Stimulated activated CD4-positive, alpha-beta T cell treated with anti-CD3 and anti-CD28 coated beads, Interleukin-15, amount 100 ng/mL, for 24 hours (primary cell): ENCODE results near the gene CHFR.
"Not testable (repeated sequence)": the region's sequence is repeated elsewhere in the genome, so short reads cannot be mapped to it uniquely, and the experiment has no call there.

Experiments
- DNase-seq: peaks from one replicate; pipeline ENCODE4 v3.0.0-alpha.2; 2020

Gene CHFR, protein sequence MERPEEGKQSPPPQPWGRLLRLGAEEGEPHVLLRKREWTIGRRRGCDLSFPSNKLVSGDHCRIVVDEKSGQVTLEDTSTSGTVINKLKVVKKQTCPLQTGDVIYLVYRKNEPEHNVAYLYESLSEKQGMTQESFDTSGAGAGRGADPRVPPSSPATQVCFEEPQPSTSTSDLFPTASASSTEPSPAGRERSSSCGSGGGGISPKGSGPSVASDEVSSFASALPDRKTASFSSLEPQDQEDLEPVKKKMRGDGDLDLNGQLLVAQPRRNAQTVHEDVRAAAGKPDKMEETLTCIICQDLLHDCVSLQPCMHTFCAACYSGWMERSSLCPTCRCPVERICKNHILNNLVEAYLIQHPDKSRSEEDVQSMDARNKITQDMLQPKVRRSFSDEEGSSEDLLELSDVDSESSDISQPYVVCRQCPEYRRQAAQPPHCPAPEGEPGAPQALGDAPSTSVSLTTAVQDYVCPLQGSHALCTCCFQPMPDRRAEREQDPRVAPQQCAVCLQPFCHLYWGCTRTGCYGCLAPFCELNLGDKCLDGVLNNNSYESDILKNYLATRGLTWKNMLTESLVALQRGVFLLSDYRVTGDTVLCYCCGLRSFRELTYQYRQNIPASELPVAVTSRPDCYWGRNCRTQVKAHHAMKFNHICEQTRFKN

DNA sequence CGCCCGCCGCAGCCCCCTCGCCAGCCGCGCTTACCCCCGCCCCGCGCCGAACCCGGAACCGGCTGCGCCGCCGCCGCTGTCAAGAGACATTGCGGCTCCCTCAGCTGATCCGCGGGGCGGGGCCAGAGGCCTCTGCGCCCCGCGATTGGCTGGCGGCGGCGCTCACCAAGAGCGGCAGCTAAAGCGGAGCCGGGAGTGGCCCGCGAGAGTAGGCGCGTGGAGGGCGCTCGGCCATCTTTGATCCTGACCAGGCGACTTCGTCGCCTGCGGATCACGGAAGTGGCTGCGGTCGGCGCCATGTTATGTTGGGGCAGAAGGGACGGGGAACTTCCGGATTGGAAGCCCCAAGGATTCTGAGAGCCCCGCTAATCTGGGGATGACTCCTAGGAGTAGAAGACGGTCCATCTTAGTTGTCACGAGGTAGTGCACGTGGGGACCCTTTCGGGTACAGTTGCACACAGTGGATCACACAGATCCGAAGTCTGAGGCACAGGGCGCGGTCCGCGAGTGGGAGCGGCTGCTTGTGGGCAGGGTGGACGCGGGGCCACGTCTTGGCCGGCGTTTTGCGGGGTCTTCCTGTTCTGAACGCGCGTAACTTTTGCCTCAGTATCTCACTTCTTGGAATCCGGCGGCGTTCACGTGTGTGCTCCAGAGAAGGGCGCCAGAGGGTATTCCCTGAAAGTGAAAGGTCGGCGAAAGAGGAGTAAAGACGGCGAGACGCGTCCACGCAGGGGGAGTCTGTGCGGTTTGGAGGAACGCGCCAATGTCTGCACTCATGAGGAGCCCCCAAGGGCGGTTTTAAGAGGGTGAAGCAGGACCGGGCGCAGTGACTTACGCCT, at the start of gene CHFR:
Gene CHFR (minus strand): TSS at position 93 of the 839 bp plus-strand sequence. CDS start 277 bp downstream, outside the sequence.
- peak; percentile 96 for DNase-seq

DNA sequence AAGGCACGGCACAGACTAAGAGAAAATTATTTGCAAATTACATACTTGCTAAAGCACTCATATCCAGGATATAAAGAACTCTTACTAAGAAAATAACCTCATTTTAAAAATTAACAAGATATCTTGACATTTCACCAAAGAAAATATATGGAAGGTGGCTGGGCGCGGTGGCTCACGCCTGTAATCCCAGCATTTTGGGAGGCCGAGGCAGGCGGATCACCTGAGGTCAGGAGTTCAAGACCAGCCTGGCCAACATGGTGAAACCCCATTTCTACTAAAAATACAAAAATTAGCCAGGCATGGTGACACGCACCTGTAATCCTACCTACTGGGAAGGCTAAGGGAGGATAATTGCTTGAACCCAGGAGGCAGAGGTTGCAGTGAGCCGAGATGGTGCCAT, 49.5 kb upstream of the CHFR start:
- DNase-seq = not testable (repeated sequence)

DNA sequence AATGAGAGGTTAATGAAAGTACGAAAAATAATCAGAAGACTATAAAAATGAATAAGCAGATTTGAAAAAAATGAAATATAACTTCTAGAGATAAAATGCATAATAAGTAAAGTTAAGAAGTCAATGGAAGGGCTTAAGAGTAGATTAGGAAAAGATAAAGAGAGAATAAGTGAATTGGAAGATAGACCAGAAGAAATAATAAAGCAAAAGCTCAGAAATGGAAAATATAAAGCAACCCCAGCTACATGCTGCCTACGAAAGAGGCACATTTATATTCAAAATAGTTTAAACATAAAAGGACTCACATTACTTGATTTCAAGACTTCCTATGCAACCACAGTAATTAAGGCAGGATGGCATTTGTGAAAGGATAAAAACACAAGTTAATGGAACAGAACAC, 48.8 kb upstream of the CHFR start:
- DNase-seq = no peak

DNA sequence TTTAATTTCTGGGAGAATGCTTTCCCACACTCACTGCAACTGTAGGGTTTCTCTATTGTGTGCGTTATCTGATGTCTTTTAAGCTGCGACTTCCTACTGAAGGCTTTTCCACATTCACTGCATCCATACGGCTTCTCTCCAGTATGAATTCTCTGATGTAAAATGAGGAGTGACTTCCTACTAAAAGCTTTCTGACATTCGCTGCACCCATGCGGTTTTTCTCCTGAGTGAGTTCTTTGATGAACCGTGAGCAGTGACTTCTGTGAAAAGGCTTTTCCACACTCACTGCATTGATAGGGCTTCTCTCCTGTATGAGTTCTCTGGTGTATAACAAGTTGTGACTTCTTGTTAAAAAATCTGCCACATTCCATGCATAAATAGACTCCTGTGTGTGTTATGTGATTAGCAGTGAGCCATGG, 39.0 kb upstream of the CHFR start:
- no peak for DNase-seq

DNA sequence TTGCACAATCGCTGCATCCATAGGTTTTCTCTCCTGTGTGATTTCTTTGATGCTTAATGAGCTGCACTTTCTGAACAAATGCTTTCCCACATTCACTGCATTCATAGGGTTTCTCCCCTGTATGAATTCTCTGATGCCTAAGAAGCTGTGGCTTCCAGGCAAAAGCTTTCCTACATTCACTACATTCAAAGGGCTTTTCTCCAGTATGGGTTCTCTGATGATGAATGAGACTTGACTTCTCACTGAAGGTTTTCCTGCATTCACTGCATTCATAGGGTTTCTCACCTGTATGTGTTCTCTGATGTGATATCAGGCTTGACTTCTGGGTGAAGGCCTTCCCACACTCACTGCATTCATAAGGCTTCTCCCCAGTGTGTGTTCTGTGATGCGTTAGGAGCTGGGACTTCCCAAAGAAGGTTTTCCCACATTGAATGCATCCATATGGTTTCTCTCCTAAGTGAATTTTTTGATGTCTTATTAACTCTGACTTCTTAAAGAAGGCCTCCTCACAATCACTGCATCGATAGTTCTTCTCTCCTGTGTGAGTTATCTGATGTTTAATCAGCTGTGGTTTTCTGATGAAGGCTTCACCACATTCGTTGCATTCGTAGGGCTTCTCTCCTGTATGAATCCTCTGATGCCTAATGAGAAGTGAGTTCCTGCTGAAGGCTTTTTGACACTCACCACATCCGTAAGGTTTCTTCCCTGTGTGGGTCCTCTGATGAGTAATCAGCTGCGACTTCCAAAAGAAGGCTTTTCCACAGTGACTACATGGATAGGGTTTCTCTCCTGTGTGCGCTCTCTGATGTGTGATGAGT, 38.4 kb upstream of the CHFR start:
- DNase-seq = no peak

DNA sequence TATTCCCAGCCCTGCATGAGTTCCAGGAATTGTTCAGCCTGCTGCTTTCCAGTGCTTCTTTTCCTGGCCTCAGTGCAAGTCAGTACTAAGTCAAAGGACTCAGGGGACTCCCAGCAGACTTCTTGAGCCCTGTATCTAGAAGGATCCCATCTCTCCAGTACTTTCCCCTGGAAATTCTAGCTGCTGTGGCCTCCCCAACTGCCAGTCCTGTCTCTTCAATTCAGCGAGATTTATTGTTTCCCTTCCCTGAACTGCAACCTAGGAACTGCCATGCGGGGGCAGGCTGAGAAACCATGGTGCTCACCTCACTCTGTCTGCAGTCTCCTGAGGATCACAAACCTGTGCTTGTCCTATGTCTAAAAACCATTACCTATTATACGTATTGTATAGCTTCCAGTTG, 37.0 kb upstream of the CHFR start:
- no peak for DNase-seq

DNA sequence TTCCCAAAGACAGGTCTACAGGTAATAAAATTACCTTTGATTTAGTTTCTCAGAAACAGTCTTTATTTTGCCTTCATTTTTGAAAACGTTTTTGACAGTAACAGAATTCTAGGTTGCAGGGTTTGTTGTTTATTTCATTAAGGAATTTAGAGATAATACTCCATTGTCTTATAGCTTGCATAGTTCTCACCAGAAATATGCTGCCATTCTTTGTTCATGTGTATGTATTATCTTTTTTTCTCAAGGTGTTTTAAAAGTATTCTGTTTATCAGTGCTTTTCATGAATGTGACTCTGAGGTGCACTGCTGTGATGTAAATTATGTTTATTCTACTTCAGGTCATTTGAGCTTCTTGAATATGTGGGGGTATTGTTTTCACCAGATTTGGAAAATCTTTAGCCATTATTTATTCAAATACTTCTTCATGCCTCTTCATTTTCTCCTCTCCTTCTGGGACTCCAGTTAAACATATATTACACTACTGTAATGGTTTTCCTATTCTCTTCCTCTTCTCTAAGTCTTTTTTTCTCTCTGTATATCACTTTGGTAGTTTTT, 36.0 kb upstream of the CHFR start:
- DNase-seq = no peak

DNA sequence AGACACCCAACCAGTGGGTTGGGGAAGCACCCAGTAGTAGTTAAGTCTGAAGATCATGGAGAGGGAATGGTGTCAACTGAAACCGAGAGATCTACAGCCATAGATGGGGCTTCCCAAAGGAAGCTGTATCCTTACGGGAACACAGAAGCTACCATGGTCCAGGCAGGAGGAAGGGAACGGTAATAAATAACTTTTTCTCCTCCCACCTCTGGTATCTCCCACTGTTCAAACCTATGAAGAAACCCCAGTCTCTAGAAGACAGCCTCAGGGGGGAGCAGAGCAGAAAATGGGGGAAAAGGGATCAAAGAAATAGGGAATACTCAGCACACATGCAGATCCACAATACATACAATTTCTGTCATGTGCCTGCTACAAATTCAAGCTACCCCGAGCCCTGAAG, 35.3 kb upstream of the CHFR start:
- DNase-seq = no peak

DNA sequence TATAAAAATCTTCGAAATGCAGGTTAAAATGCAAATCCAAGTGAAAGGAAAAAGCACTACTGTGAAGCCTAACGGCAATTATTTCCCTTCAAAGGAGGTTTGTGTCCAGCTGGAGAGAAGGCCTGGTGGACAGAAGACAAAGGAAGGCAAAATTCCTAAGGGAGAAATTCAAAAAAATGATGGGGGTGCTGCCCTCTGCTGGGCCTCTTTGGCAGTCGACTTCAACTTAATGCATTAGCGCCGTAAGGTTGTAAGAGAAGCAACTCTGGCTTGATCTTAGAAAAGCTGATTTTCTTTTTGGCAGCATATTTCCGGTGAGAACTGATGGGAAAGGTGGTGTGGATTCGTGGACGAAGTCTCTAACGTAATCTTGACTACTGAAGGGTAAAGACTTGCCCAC, 34.3 kb upstream of the CHFR start:
- no peak for DNase-seq

DNA sequence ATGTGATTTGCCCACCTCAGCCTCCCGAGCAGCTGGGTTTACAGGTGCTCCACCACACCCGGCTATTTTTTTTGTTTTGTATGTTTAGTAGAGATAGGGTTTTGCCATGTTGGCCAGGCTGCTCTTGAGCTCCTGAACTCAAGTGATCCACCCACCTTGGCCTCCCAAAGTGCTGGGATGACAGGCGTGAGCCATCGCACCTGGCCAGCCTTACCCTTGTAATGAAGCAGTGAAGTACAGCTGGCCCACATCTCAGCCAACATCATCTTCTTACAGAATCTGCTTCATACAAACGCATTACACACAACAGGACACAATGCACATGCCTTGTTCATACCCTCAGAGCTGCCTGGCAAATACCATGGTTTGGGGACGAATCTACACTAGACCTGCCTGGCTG, 31.3 kb upstream of the CHFR start:
- no peak for DNase-seq

DNA sequence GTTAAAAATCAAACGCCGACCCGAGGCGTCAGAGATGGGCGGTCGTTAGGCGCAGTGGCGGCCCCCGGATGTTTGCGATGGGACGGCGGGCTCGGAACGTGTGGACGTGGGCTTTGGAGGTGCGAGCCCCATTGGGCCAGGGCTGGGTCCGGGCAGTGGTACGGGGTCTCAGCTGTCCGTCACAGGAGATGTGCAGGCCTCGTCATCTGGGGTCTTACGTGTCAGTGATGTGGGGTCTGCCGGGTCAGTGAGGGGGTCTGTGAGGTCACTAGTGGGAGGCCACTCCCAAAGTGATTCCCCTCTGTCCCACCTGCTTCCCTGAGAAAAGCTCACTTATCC, 21.6 kb upstream of the CHFR start:
- no peak for DNase-seq

DNA sequence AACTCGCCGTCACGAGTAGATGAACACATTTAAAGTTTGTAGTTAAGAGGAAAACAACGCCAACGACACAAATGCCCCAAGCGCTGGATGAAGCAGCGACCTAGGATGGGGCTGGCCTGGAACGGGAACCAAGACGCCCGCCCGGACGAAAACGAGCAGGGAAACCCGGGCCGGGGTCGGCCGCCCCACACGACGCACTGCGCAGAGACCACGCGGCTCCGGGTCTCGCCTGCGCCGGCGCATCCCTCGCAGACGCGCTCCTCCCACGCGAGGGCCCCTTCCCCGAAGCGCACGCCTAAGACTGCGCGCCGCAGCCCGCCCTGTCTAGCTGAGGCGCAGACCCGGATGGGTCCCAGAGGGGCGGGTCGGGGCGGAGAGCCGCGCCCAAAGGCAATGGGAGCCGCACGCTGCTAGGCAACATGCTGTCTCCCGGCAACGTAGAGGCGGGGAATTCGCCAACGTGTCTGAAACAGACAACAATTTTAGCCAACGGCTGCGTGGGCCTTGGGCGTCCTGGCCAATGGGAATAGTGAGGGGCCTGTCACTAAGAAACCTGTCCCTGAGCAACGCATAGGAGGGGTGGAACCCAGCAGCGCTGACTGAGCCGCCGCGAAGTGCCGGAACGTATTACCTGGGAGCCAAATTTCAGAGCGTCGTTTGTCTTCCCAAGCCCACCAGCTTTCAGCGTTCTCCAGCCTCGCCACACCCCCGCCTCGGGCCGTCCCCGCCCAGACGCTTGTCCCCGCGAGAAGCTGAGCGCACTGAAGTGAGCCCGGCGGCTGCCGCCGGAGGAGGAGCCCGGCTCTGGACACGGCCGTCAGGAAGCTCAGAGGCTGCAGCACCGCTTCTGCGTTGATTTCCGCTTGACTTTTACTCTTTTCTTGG, 21.0 kb upstream of the CHFR start:
- DNase-seq = peak; percentile 98

DNA sequence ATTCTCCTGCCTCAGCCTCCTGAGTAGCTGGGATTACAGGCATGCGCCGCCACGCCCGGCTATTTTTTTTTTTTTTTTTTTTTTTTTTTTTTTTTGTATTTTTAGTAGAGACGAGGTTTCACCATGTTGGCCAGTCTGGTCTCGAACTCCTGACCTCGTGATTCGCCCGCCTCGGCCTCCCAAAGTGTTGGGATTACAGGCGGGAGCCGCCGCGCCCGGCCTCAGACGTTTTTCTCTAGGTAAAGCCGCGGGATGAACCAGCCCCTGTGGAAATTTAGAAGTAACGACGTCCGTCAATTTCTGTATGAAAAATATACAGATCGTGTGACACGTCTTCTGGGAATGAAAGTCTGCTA, 20.4 kb upstream of the CHFR start:
- not testable (repeated sequence) for DNase-seq

DNA sequence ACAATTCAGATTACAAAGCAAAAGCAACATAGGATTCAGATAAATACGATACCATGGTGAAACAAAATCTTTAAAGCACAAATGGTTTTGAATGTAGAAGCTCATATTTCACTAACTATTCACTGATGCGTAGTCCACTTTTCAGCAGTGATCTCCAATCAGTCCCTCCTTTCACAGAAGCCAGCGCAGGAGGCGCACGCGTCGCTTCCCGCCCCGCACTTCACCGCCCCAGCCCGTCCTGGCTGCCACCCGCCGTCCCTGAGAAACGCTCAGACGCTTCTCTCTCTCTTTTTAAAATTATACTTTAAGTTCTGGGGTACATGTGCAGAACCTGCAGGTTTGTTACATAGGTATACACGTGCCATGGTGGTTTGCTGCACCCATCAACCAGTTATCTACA, 19.8 kb upstream of the CHFR start:
- DNase-seq = no peak

DNA sequence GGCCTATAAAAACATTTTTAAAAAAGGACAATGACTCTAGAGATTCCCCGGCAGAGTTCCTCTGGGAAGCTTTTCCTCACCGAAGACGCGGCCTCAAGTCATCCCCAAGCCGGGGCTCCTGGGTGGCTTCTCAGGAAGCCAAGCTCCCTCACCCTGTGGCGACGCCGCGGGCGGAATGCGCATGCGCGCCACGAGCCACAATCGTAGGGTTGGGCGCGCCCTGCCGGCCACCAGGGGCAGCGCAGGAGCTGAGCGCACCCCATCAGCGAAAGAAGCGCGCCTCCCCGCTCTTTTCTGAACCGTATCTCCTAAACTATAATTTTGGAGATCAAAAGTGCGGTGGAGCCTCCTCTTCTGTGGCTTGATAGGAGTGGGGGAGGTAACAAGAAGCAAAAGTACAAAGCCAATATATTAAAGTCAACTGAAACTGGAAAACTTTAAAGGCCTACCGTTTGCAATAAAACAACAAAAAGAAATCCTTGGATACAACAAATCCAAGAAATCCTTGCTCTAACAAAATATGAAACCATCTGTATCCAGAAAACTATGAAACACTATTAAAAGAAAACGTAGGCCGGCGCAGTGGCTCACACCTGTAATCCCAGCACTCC, 17.4 kb upstream of the CHFR start:
- DNase-seq = peak; percentile 93

DNA sequence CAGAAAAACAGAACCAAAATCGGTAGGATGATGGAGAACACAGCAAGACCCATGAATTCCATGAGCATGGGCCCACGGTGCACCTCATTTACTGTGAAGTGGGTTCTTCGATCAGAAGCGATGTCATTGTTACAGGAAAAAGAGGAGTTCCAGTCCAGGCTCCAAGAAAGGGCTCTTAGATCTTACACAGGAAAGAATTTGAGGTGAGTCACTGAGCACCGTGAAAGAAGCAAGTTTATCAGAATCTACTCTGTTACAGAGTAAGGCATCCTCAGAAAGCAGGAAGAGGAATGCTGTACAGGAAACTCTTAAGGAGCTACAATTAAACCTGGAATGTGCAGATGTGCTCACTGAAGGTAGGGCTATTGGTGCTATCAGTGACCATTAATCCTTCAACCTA, 11.6 kb upstream of the CHFR start:
- DNase-seq = no peak

DNA sequence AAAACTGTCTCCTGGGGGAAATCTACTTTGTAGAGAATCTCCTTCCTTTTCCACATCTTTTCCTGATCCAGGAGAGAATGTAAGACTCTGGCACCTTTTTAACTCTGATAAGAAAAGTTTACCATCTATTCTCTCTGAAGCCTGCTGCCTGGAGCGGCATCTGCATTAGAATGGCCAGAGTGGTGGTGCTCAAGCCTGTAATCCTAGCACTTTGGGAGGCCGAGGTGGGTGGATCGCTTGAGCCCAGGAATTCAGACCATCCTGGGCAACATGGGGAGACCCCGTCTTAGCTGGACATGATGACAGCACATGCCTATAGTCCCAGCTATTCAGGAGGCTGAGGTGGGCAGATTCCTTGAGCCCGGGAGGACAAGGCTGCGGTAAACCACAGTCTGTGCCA, 1.4 kb upstream of the CHFR start:
- no peak for DNase-seq

DNA sequence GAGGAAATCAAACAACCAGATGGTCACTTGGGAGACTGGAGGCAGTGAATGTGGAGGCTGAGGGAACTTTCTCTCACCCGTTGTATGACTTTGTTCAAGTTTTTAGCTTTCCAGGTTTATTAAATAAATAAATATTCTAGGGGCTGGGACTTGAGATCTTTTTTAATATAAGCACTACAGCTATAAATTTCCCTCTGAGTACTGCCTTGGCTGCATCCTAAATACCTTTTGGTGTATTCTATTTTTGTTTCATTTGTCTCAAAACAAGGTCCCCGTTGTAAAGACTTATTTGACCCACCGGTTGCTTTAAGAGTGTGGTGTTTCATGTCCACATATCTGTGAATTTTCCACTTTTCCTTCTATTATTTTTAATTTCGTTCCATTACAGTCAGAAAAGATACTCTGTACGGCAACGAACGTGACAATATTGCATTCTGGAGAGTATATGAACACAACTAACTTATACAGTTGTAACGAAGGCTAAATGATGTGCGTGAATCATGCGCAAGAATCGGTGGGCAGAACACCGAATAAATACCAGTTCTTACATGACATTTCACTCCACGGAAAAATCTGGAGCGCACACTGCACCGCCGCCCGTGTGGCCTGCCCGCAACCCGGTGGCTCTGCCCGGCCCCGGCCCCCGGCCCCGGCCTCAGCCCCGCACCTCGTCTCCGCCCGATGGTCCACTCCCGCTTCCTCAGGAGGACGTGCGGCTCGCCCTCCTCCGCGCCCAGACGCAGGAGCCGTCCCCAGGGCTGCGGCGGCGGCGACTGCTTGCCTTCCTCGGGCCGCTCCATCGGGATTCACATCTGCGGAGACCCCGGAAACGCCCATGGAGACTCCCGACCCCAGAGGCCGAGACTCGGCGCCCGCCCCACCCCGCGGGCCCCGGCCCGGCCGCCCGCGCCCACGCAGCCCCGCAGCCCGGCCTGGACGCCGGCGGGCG, 602 bp downstream of the CHFR start:
- DNase-seq = peak; percentile 34

DNA sequence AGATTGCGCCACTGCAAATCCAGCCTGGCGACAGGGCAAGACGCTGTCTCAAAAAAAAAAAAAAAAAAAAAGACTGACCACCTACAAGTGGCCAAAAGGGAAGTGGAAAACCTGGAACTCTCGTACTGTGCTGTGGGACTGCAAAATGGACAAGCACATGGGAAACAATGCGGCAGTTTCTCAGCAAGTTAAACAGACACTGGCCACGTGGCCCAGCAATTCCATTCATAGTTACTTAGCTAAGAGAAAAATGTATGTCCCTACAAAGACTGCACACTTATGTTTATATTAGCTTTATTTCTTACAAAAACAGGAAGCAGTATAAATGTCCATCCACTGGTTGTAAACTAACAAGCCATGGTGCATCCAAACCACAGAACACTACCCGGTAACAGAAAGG, 5.6 kb downstream of the CHFR start:
- no peak for DNase-seq

DNA sequence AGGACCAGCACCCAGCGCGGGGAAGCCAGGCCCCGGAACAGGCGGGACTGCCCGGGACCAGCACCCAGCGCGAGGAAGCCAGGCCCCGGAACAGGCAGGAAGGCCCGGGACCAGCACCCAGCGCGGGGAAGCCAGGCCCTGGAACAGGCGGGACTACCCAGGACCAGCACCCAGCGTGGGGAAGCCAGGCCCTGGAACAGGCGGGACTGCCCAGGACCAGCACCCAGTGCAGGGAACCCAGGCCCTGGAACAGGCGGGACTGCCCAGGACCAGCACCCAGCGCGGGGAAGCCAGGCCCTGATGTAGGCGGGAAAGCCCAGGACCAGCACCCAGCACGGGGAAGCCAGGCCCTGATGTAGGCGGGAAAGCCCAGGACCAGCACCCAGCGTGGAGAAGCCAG, 12.8 kb downstream of the CHFR start:
- not testable (repeated sequence) for DNase-seq
